SK-N-SH (cell line): Measurements from ENCODE around the gene WDR83. TPM values are rescaled to one million over a fixed set of nuclear protein-coding genes. Genes with fewer than 3 reads are reported as not detected.
"Not testable (repeated sequence)": the region's sequence is repeated elsewhere in the genome, so short reads cannot be mapped to it uniquely, and the experiment has no call there.

Source experiments
- CTCF ChIA-PET: fragments of 300-600, 350-600 bp; formaldehyde crosslinking; extraction: SDS; loops from one replicate; lab custom pipeline; 2021; lab: Yijun Ruan, JAX
- POLR2A ChIA-PET: fragments of 350-600 bp; sonication (Branson Sonifier 250); formaldehyde crosslinking; extraction: SDS; loops from one replicate; lab custom pipeline; 2020; ENCODE audit warnings: antibody characterized with exemption, inconsistent platforms; lab: Yijun Ruan, JAX
- DNase-seq: peaks from one replicate; pipeline ENCODE4 v3.0.0; 2012
- H2AFZ ChIP-seq: fragments of 200-600 bp; sonication (generic); 2 replicates; pipeline ENCODE4 v1.8.1; 2016; ENCODE audit warnings: antibody characterized with exemption, mild to moderate bottlenecking, low read depth
- H3F3A ChIP-seq: fragments of 200-600 bp; sonication (generic); replicated peaks from 2 replicates; pipeline ENCODE3; 2016; ENCODE audit warnings: antibody characterized with exemption, mild to moderate bottlenecking; ENCODE audit not compliant: insufficient read depth
- H3K27ac ChIP-seq, 2 experiments: fragments of 200-500 bp in 1 of 2; fragments of 200-600 bp in 1 of 2; sonication (Bioruptor generic) in 1 of 2; sonication (generic), shearing (Covaris generic) in 1 of 2; 2 replicates each; pipeline versions ENCODE4 v1.5.1 to v1.6.1; 2014 to 2016; ENCODE audit warnings: low read depth in 2 of 2, inconsistent platforms in 1 of 2, low read length in 1 of 2, mild to moderate bottlenecking in 1 of 2, mixed read lengths in 1 of 2
- H3K27me3 ChIP-seq: fragments of 200-600 bp; sonication (generic), shearing (Covaris generic); 2 replicates; pipeline ENCODE4 v1.6.1; 2016; ENCODE audit warnings: mixed run types; ENCODE audit not compliant: insufficient read depth
- H3K36me3 ChIP-seq, 2 experiments: fragments of 200-500 bp in 1 of 2; fragments of 200-600 bp in 1 of 2; sonication (Bioruptor generic) in 1 of 2; sonication (generic) in 1 of 2; replicated peaks in 1 of 2; 2 replicates each; pipeline versions ENCODE3 to v1.5.1; 2014 to 2016; ENCODE audit warnings: low read length in 1 of 2, mild to moderate bottlenecking in 1 of 2; ENCODE audit not compliant: insufficient read depth in 2 of 2, control insufficient read depth in 1 of 2
- H3K4me1 ChIP-seq, 2 experiments: fragments of 200-500 bp in 1 of 2; fragments of 200-600 bp in 1 of 2; sonication (Bioruptor generic) in 1 of 2; sonication (generic), shearing (Covaris generic) in 1 of 2; 2 replicates each; pipeline versions ENCODE4 v1.5.1 to v1.6.1; 2014 to 2016; ENCODE audit warnings: low read depth in 1 of 2, low read length in 1 of 2, mixed run types in 1 of 2; ENCODE audit not compliant: insufficient read depth in 2 of 2, control insufficient read depth in 1 of 2
- H3K4me2 ChIP-seq: fragments of 200-600 bp; sonication (generic), shearing (Covaris generic); 2 replicates; pipeline ENCODE4 v1.6.1; 2017; ENCODE audit warnings: mixed run types
- H3K4me3 ChIP-seq, 2 experiments: fragments of 200-500 bp in 1 of 2; fragments of 200-600 bp in 1 of 2; sonication (Bioruptor generic) in 1 of 2; sonication (generic), shearing (Covaris generic) in 1 of 2; 2 replicates each; pipeline versions ENCODE4 v1.5.1 to v1.8.1; 2014 to 2016; ENCODE audit warnings: low read depth in 2 of 2, inconsistent platforms in 1 of 2, low read length in 1 of 2, mild to moderate bottlenecking in 1 of 2, mixed read lengths in 1 of 2, moderate library complexity in 1 of 2
- H3K79me2 ChIP-seq: fragments of 200-600 bp; sonication (generic); 2 replicates; pipeline ENCODE4 v1.8.1; 2017; ENCODE audit warnings: mild to moderate bottlenecking; ENCODE audit not compliant: insufficient read depth
- H3K9ac ChIP-seq: fragments of 200-600 bp; sonication (generic); 2 replicates; pipeline ENCODE4 v1.6.1; 2017; ENCODE audit warnings: mixed run types
- H3K9me2 ChIP-seq: fragments of 200-600 bp; sonication (generic); 2 replicates; pipeline ENCODE4 v1.6.1; 2017; ENCODE audit warnings: mixed run types
- H3K9me3 ChIP-seq: fragments of 200-600 bp; sonication (generic); 2 replicates; pipeline ENCODE4 v1.6.1; 2017; ENCODE audit warnings: mixed run types, mild to moderate bottlenecking, moderate library complexity
- H4K20me1 ChIP-seq: fragments of 200-600 bp; sonication (generic); 2 replicates; pipeline ENCODE4 v1.6.1; 2017; ENCODE audit warnings: mild to moderate bottlenecking, mixed run types; ENCODE audit not compliant: insufficient read depth
- EZH2phosphoT487 ChIP-seq: fragments of 200-600 bp; sonication (generic); IDR thresholded peaks from 2 replicates; pipeline ENCODE4 v1.6.1; 2017; ENCODE audit warnings: low read depth, mixed run types, mild to moderate bottlenecking, antibody characterized with exemption, moderate library complexity, borderline replicate concordance
- FOXM1 ChIP-seq: IDR thresholded peaks from 2 replicates; pipeline ENCODE4 v1.4.0; 2012; ENCODE audit warnings: low read depth, mild to moderate bottlenecking
- GABPA ChIP-seq: IDR thresholded peaks from 2 replicates; pipeline ENCODE4 v1.4.0; 2012; ENCODE audit warnings: low read depth, mild to moderate bottlenecking
- GATA2 ChIP-seq: sonication (generic); formaldehyde crosslinking; IDR thresholded peaks from 2 replicates; pipeline ENCODE4 v1.5.0; 2020; ENCODE audit warnings: mild to moderate bottlenecking, missing genetic modification reagents
- JUND ChIP-seq: IDR thresholded peaks from 2 replicates; pipeline ENCODE4 v1.4.0; 2012
- MXI1 ChIP-seq: IDR thresholded peaks from 2 replicates; pipeline ENCODE4 v1.6.1; 2012; ENCODE audit warnings: mild to moderate bottlenecking, low read depth, low read length, improper control_type of control experiment
- RAD21 ChIP-seq: IDR thresholded peaks from 2 replicates; pipeline ENCODE4 v1.6.1; 2012; ENCODE audit warnings: mild to moderate bottlenecking, low read length
- SIN3A ChIP-seq: IDR thresholded peaks from 2 replicates; pipeline ENCODE4 v1.6.1; 2012; ENCODE audit warnings: low read depth, mild to moderate bottlenecking, low read length, moderate library complexity, borderline replicate concordance
- USF1 ChIP-seq: IDR thresholded peaks from 2 replicates; pipeline ENCODE4 v1.4.0; 2012; ENCODE audit warnings: low read depth, borderline replicate concordance
- WGBS: methylation state at CpG from one replicate; pipeline ENCODE4 v1.1.6; 2017; ENCODE audit warnings: low lambda C conversion rate; 5-methylcytosine and 5-hydroxymethylcytosine counted together
- polyA plus RNA-seq, 3 experiments: library from polyadenylated mRNA; depleted of rRNA; stranded (reverse); fragments of >200 nt; gene quantifications; 2 replicates each; pipeline ENCODE4 v1.2.3, GENCODE V29; 2012
- TF ChIP-seq, protein P1 (sequence below): fragments of 150-350 bp; IDR thresholded peaks from 2 replicates; pipeline ENCODE4 v1.6.1; 2017; ENCODE audit warnings: antibody characterized with exemption, low read length, low read depth, borderline replicate concordance
- TF ChIP-seq, protein P2 (sequence below): IDR thresholded peaks from 2 replicates; pipeline ENCODE4 v1.6.1; 2012; ENCODE audit warnings: mild to moderate bottlenecking, low read depth, low read length, moderate library complexity
- TF ChIP-seq, protein P3 (sequence below): IDR thresholded peaks from 2 replicates; pipeline ENCODE4; 2012
- TF ChIP-seq, protein P4 (sequence below): IDR thresholded peaks from 2 replicates; pipeline ENCODE4 v1.4.0; 2012; ENCODE audit warnings: low read depth, borderline replicate concordance
- TF ChIP-seq, protein P5 (sequence below): IDR thresholded peaks from 2 replicates; pipeline ENCODE4 v1.4.0; 2012; ENCODE audit warnings: low read depth

Gene WDR83
- polyA plus RNA-seq, 1 of the 3 experiments (the other 2 are of a cell fraction): 18.2 TPM

DNA sequence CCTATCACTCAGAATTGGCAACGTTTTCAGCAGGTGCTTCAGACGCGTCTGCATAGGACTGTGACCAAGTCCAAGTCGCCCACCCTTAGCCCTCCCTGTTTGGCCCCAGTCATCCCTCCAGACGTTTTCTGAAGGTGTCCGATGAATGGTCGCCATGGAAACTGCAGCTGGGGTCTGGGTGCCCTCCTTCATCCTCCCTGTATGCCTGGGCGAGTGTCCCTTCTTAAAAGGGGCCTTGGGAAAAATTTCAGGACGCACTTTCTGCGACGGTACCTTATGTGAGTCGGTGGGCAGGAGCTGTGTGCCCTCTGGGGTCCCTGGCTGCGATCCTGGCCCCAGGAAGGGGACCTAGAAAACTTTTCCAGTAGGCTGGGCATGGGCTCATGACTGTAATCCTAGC, 25.2 kb upstream of the WDR83 start:
- Histone ChIP-seq H3K4me2 (no peak overlapping the region), H3K27ac (no peak overlapping the region), H3K36me3 (no peaks in the 10 kb centered on the region), H3K4me3 (no peak overlapping the region), H3K27me3 (no peaks in the 10 kb centered on the region), H3K4me1 (peaks cover 0 to 5% of the 10 kb centered on the region in 2 experiments; a peak in 1 of 4 replicates), H3K9me2 (no peaks in the 10 kb centered on the region), H3K9ac (no peak overlapping the region), H4K20me1 (no peaks in the 10 kb centered on the region), H2AFZ (no peak overlapping the region), H3F3A (no peaks in the 10 kb centered on the region), H3K79me2 (no peaks in the 10 kb centered on the region), H3K9me3 (no peaks in the 10 kb centered on the region)
- POLR2A ChIA-PET: no interaction called here
- WGBS: 53% methylated on average over 13 of the region's 13 CpGs
- CTCF ChIA-PET: interaction anchor here (1.9 kb wide), 1 partner anchor 31 kb away, joined by 8 read pairs; no protein-coding TSS in a partner anchor
- DNase-seq: no peak
- TF ChIP-seq, protein P1, sequence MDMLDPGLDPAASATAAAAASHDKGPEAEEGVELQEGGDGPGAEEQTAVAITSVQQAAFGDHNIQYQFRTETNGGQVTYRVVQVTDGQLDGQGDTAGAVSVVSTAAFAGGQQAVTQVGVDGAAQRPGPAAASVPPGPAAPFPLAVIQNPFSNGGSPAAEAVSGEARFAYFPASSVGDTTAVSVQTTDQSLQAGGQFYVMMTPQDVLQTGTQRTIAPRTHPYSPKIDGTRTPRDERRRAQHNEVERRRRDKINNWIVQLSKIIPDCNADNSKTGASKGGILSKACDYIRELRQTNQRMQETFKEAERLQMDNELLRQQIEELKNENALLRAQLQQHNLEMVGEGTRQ: no peak

GRCh38 chr19:12642506-12642905, 24.1 kb upstream of the WDR83 start:
- Histone ChIP-seq H3K4me3 (no peak overlapping the region), H3K9me3 (no peaks in the 10 kb centered on the region), H3K27ac (no peak overlapping the region), H3K9ac (no peak overlapping the region), H3F3A (no peaks in the 10 kb centered on the region), H3K4me1 (peaks cover 0 to 5% of the 10 kb centered on the region in 2 experiments; a peak in 1 of 4 replicates), H3K4me2 (no peak overlapping the region), H4K20me1 (no peaks in the 10 kb centered on the region), H3K36me3 (no peaks in the 10 kb centered on the region), H3K27me3 (no peaks in the 10 kb centered on the region), H2AFZ (no peak overlapping the region), H3K9me2 (no peaks in the 10 kb centered on the region), H3K79me2 (no peaks in the 10 kb centered on the region)
- no peak for DNase-seq
- ChIA-PET POLR2A (no interaction called here), CTCF (interaction anchor here (0.8 to 1.9 kb wide), 2 partner anchors 29 to 845 kb away, joined by 3 to 8 read pairs; no protein-coding TSS in a partner anchor)
- WGBS: 91% methylated on average over 19 of the region's 26 CpGs
- no peak for TF ChIP-seq GABPA
- TF ChIP-seq GATA2 (CRISPR knock-in tag): no peak
- TF ChIP-seq, protein P2, sequence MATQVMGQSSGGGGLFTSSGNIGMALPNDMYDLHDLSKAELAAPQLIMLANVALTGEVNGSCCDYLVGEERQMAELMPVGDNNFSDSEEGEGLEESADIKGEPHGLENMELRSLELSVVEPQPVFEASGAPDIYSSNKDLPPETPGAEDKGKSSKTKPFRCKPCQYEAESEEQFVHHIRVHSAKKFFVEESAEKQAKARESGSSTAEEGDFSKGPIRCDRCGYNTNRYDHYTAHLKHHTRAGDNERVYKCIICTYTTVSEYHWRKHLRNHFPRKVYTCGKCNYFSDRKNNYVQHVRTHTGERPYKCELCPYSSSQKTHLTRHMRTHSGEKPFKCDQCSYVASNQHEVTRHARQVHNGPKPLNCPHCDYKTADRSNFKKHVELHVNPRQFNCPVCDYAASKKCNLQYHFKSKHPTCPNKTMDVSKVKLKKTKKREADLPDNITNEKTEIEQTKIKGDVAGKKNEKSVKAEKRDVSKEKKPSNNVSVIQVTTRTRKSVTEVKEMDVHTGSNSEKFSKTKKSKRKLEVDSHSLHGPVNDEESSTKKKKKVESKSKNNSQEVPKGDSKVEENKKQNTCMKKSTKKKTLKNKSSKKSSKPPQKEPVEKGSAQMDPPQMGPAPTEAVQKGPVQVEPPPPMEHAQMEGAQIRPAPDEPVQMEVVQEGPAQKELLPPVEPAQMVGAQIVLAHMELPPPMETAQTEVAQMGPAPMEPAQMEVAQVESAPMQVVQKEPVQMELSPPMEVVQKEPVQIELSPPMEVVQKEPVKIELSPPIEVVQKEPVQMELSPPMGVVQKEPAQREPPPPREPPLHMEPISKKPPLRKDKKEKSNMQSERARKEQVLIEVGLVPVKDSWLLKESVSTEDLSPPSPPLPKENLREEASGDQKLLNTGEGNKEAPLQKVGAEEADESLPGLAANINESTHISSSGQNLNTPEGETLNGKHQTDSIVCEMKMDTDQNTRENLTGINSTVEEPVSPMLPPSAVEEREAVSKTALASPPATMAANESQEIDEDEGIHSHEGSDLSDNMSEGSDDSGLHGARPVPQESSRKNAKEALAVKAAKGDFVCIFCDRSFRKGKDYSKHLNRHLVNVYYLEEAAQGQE: no peak
- TF ChIP-seq MXI1: no peak
- TF ChIP-seq, protein P3, sequence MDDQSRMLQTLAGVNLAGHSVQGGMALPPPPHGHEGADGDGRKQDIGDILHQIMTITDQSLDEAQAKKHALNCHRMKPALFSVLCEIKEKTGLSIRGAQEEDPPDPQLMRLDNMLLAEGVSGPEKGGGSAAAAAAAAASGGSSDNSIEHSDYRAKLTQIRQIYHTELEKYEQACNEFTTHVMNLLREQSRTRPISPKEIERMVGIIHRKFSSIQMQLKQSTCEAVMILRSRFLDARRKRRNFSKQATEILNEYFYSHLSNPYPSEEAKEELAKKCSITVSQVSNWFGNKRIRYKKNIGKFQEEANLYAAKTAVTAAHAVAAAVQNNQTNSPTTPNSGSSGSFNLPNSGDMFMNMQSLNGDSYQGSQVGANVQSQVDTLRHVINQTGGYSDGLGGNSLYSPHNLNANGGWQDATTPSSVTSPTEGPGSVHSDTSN: no peak
- TF ChIP-seq, protein P4, sequence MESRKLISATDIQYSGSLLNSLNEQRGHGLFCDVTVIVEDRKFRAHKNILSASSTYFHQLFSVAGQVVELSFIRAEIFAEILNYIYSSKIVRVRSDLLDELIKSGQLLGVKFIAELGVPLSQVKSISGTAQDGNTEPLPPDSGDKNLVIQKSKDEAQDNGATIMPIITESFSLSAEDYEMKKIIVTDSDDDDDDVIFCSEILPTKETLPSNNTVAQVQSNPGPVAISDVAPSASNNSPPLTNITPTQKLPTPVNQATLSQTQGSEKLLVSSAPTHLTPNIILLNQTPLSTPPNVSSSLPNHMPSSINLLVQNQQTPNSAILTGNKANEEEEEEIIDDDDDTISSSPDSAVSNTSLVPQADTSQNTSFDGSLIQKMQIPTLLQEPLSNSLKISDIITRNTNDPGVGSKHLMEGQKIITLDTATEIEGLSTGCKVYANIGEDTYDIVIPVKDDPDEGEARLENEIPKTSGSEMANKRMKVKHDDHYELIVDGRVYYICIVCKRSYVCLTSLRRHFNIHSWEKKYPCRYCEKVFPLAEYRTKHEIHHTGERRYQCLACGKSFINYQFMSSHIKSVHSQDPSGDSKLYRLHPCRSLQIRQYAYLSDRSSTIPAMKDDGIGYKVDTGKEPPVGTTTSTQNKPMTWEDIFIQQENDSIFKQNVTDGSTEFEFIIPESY: no peak
- TF ChIP-seq SIN3A: no peak
- TF ChIP-seq RAD21: no peak
- TF ChIP-seq, protein P5, sequence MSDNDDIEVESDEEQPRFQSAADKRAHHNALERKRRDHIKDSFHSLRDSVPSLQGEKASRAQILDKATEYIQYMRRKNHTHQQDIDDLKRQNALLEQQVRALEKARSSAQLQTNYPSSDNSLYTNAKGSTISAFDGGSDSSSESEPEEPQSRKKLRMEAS: no peak
- TF ChIP-seq USF1: no peak
- no peak for TF ChIP-seq JUND
- TF ChIP-seq FOXM1: no peak
- TF ChIP-seq EZH2phosphoT487: no peak

- CTCF ChIA-PET, H3K27ac ChIP-seq, H3K4me3 ChIP-seq, POLR2A ChIA-PET, H3K9me3 ChIP-seq, DNase-seq, H3F3A ChIP-seq, H4K20me1 ChIP-seq, H3K4me2 ChIP-seq, H3K9me2 ChIP-seq, H2AFZ ChIP-seq, H3K27me3 ChIP-seq, H3K36me3 ChIP-seq, H3K79me2 ChIP-seq, H3K9ac ChIP-seq: not testable (repeated sequence)
- peaks cover 0 to 13% of the 10 kb centered on the region in 2 experiments; a peak in 1 of 4 replicates for H3K4me1 ChIP-seq
- WGBS: 94% methylated on average over 14 of the region's 14 CpGs
These were observed 22.9 kb upstream of the WDR83 start for GRCh38 chr19:12643716-12644115.
